Stimulated activated naive CD8-positive, alpha-beta T cell treated with anti-CD3 and anti-CD28 coated beads, Interleukin-15, Interleukin-2, amounts not matched to agents 100 U/mL and 50 U/mL, for 24 hours (primary cell): ENCODE results near the gene FOXM1.
A peak's percentile ranks its signal among the peaks of the same experiment; 100 is the strongest.
"Not testable (repeated sequence)": the region's sequence is repeated elsewhere in the genome, so short reads cannot be mapped to it uniquely, and the experiment has no call there.

ENCODE experiments used
- ATAC-seq: fragments of 150-1000 bp; cut with Tn5 transposase; one replicate; pipeline ENCODE4 v1.10.0; 2021
- DNase-seq: peaks from one replicate; pipeline ENCODE4 v3.0.0; 2021

FOXM1 gene

GRCh38 chr12:2884810-2885209, 7.8 kb upstream of the FOXM1 start:
- DNase-seq: no peak
- no peak for ATAC-seq

DNA sequence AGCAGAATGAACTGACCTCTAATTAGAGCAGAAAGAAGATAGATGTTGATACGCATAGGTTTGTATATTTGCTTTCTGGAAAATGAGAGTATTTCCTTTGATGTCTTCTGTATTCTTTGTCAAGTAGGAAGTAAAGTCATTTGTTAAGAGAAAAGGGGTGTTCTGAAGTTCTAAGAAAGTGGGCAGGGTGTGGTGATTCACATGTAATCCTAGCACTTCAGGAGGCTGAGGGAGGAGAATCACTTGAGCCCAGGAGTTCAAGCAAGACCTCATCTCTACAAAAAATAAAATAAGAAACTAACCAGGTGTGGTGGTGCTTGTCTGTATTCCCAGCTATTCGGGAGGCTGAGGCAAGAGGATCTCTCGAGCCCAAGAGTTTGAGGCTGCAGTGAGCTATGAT, 2.9 kb upstream of the FOXM1 start:
- DNase-seq (no peak), ATAC-seq (no peak)

DNA sequence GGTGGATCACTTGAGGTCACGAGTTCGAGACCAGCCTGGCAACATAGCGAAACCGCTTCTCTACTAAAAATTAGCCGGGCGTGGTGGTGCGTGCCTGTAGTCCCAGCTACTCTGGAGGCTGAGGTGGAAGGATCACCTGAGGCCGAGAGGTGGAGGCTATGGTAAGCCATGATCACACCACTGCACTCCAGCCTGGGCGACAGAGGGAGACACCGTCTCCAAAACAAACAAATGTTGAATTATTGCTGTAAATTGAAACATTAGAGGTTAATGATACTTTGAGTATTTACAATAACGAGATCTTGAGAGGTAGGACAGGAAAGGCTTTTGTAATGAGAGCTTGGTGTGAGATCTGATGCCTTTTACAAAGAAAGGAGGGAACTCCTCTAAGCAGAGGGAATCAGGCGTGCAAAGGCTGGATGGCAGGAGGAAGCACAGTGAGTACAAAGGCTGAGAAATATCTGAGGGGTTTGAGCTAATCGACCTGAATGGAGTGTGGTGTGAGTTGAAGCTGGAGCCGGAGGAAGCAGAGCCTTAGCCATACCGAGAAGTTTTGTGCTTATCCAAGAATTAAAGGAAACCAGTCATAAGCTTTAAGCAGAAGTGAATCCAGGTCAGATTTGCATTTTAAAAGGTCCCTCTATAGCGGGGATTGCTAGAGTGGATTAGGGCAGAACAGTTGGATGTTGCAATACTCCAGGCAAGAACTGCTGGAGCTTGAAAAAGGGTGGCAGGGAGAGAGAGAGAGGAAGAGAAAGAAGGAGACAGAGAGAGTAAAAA, 1.2 kb upstream of the FOXM1 start:
- no peak for DNase-seq
- no peak for ATAC-seq

DNA sequence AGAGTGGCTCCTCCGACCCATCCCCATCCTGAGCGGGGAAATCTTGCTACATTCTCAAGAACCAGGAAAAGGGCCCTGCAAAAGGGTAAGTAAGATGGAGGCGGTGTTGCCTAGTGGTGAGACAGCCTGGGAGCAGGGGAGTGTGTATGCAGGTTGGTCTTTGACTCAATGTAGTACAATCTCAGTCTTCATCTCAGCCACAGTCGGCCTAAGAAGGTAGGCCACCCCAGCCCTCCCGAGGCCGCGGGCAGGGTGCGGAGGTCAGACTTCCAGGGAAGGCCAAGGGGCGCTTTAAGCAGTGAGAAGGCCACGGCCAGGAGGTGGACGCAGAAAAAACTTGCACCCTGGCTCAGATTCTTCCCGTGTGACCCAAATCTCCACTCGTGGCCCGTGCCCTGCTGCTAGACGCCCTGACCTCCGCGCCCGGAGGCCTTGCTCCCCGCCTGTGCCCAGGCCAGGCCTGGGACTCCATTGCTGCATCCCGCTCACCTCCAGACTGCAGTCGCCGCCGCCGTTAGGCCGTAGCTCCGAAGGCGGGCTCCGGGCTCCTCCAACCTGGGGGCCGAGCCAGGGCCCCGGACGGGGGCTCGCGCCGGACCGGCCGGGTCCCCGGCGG, 435 bp downstream of the FOXM1 start:
- ATAC-seq: peak; percentile 77
- peak; percentile 42 for DNase-seq

- ATAC-seq, DNase-seq: not testable (repeated sequence)
These were observed 7.9 kb downstream of the FOXM1 start for GRCh38 chr12:2868986-2869632.

GRCh38 chr12:2864198-2864597, 12.8 kb downstream of the FOXM1 start:
- no peak for ATAC-seq

GRCh38 chr12:2863402-2863801, 13.6 kb downstream of the FOXM1 start:
- not testable (repeated sequence) for DNase-seq, ATAC-seq

More at GRCh38 chr12:2864198-2864597, 12.8 kb downstream of the FOXM1 start:
- no peak for DNase-seq

GRCh38 chr12:2862876-2863275, 14.1 kb downstream of the FOXM1 start:
- DNase-seq: no peak
- no peak for ATAC-seq

GRCh38 chr12:2860170-2860569, 16.8 kb downstream of the FOXM1 start:
- no peak for ATAC-seq
- no peak for DNase-seq

DNA sequence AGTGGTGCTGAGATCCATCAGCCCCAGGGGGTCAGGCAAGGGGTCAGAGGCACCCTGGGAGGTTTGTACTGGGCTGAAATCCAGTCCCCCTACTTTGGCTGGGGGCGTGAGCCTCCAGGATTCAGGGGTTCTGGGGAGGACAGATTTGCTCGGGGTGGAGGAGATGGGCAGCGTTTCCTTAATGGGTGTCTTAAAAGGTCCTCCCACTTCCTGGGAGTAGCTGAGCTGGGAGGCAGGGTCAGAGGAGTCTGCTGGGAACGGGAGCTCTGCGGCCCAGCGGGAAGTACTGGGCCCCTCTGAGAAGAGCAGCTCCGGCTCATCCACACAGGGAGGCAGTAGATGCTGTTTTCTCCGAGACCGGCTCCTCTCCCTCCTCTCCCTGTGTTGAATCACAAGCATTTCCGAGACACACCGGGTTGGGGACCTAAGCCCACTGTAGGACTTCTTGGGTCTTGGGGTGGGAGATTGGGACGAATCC, 18.0 kb downstream of the FOXM1 start:
- ATAC-seq: no peak
- no peak for DNase-seq

DNA sequence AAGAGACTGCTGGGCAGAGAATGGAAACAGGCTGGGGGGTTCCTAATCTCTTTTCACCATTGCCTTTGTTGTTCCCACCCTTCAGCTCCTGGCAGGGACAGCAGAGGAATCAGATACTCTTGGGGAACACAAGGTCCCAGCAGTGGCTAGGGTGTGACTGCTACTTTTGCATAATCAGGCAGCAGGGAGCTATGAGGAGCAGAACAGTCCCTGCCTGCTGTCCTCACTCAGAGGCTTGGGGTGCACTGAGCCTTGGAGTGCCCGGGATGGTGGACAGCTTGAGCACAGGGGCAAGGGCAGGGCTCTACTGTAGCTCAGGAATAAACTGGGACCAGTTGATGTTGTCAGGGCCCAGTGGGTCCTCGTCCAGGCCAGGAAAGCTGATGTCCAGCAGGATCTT, 18.6 kb downstream of the FOXM1 start:
- DNase-seq (no peak), ATAC-seq (no peak)

GRCh38 chr12:2857576-2857975, 19.4 kb downstream of the FOXM1 start:
- DNase-seq (no peak), ATAC-seq (no peak)

DNA sequence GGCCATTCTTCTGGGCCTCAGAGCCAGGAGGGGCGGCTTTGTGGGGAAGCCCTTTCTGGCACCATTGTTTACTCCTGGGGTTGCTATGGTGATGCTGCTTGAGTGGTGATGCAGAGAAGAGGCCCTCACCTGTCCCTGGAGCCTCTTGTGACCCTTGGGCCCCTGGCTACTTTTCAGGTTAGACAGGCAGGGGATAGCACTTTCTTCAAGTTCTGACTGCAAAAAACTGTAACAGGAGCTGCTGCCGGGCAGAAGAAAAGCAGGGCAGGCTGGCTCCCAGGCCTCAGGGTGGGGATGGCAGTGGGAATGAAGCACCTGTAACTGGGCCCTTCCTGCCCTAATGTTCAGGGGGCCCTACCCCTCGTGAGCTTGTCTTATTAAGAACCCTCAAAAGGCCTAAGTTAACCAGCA, 19.9 kb downstream of the FOXM1 start, which contains the start of gene TEX52:
Gene TEX52 (minus strand): TSS at position 19 of the 411 bp plus-strand sequence. CDS start 13 bp downstream, at position 6.
- no peak for ATAC-seq

GRCh38 chr12:2856051-2856450, 20.9 kb downstream of the FOXM1 start:
- DNase-seq (no peak), ATAC-seq (no peak)

More for the DNA sequence above, 19.9 kb downstream of the FOXM1 start, which contains the start of gene TEX52:
- no peak for DNase-seq

- DNase-seq: no peak
- ATAC-seq: no peak
These were observed 21.4 kb downstream of the FOXM1 start for GRCh38 chr12:2855546-2855945.

DNA sequence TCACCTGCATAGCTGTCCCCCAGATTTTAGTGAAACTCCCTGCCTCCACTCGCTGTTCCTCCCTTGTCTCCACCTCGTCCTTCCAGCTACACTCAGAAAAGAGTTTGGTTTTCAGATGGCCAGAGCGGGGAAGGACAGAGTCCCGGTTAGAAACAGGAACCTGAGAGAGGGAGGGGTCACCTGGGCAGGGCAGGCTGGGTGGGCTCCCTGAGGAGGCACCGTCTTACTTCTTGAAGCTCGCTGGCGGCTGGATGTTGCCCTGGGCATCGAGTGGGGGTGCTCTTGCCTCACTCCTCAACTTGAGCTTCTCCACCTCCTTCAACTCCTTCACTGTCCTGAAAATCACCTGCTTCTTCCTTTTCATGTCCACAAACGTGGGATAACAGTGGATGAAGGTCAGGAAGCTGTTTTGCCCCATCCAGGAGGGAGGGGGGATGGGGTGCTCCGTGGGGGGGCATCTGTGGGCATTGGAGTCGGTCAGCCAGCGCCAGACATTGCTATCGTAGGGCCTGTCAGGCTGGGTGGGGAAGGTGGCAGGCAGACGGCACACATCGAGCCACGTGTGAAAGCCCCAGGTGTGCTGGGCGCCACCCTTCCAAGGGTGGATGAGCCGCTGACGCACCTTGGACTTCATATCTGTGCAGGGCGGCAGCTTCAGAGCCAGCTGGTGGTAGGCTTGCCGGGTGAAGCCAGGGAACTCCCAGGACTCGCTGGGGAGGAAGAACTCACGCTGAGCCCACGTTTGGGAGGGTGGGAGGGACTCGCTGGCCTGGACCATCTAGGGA, 22.1 kb downstream of the FOXM1 start:
- no peak for ATAC-seq
- DNase-seq: no peak

GRCh38 chr12:2853626-2854025, 23.3 kb downstream of the FOXM1 start:
- peak; percentile 72 for ATAC-seq
- DNase-seq: peak; percentile 67

GRCh38 chr12:2851931-2852330, 25.0 kb downstream of the FOXM1 start:
- DNase-seq (no peak), ATAC-seq (no peak)

- ATAC-seq: no peak
- no peak for DNase-seq
These were observed 31.7 kb downstream of the FOXM1 start for GRCh38 chr12:2845280-2845679.

DNA sequence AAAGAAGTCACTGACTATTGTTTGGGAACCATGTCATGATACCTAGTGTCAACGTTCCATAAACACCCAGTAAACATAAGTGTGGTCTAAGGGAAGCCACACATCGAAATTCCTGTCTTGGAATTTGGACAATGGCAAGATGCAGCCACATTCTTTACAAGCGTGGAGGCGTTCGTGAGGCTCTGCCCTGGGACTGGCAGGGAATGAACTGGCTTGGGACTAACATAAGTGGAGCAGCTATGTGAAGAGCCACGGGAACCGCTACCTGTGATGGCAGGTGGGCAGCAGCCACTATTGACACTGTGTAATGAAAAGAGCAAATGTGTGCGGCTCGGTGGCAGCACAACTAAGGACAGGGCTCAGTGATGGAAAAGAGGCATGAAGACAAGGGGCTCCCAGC, 32.2 kb downstream of the FOXM1 start:
- DNase-seq: no peak
- no peak for ATAC-seq

DNA sequence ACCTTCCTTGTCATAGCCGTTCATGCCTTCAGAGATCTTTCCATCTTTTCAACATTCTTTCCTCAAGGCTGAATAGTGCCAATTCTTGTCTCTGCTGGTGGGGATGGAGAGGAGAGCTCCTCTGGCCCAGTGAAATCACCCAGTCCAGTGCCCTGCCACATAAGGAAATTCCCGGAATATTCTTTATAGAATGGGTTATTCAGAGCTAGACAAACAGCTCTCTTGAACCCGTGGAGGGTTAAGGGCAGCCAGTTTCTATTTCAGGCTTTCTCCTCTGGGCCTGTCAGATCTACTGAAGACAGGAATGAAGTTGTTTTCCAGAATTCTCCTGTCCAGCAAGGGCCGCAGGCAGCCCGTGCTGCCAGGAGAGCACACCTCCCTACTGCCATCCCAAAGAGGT, 34.0 kb downstream of the FOXM1 start:
- ATAC-seq: no peak

DNA sequence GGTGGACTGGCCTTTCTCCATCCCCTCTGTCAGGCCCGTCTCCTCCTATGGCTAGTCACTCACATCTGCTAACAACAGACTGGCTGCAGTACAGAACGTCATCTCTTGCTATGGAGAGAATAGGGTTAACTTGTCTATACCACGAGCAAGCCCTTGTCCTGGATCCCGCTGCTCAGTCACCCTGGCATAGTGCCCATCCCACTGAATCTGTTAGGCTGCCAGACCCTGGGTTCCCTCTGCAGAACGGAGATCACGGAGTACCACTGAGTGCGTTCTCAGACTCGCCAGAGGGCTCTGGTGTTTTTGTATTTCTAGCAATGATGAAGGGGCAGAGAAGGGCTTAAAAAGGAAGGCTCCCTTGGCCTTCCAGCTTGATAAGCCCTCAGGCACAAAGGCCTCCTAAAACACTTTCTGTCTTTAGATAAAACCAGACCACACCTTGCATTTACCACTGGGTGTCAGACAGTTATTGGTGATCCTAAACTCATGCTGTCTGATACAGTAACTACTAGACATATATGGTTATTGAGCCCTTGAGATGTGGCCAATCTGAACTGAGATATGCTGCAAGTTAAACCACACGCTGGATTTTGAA, 35.8 kb downstream of the FOXM1 start:
- no peak for ATAC-seq
- DNase-seq: no peak

More for the DNA sequence above, 34.0 kb downstream of the FOXM1 start:
- no peak for DNase-seq
